ENCODE measurements around the gene TMEM72.

GRCh38 chr10:44881649-44882048, 29.5 kb upstream of the TMEM72 start:
- no peak for TF ChIP-seq CTCF (IDR thresholded peaks at IDR 0.05; ENCODE audit: borderline replicate concordance, extremely low read depth, low read length, poor library complexity, severe bottlenecking)
- TF ChIP-seq EZH2 (IDR thresholded peaks at IDR 0.05; ENCODE audit: borderline replicate concordance, low read depth, low read length, severe bottlenecking): no peak

Data from DND-41 (cell line).